Activated naive CD8-positive, alpha-beta T cell (primary cell): ENCODE data around the gene CEACAM6.
"Not testable (repeated sequence)": the region's sequence is repeated elsewhere in the genome, so short reads cannot be mapped to it uniquely, and the experiment has no call there.

Experiments used
- H3K27ac Mint-ChIP-seq: one replicate; pipeline ENCODE4 v1.8.0; 2021; ENCODE audit warnings: mixed read lengths
- H3K27me3 Mint-ChIP-seq: one replicate; pipeline ENCODE4 v1.8.0; 2021; ENCODE audit warnings: mixed read lengths
- H3K36me3 Mint-ChIP-seq: one replicate; pipeline ENCODE4 v1.8.0; 2021; ENCODE audit warnings: mixed read lengths
- H3K4me1 Mint-ChIP-seq: one replicate; pipeline ENCODE4 v1.8.0; 2021; ENCODE audit warnings: low read depth, mixed read lengths
- H3K4me3 Mint-ChIP-seq: one replicate; pipeline ENCODE4 v1.8.0; 2021; ENCODE audit warnings: mild to moderate bottlenecking, mixed read lengths
- H3K9me3 Mint-ChIP-seq: one replicate; pipeline ENCODE4 v1.8.0; 2021; ENCODE audit warnings: low read depth, mixed read lengths

Gene CEACAM6

DNA sequence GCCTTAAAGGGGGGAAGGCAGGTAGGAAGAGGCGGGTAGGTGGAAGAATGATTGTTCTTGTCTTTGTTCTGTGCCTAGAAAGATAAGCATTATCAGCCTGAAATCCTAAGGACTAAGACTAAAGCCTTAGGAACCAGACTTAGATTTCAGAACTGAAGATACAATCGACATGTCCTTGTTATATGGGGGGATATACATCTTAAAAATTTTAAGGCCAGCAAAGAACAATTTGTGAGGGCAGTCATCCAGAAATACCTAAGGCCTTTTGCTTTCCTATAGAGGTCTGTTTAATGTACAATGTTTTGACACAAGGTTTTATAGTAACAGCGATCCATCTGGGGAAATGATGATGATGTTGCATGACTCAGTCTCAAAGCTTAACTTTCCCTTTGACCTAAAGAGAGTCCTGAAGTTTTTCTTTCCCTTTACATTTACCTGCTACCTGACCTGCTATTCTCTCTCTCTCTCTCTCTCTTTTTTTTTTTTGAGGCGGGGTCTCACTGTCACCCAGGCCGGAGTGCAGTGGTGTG lies 20.2 kb upstream of the CEACAM6 start:
- no peaks in the 10 kb centered on the region for H3K36me3 Mint-ChIP-seq
- no peaks in the 10 kb centered on the region for H3K9me3 Mint-ChIP-seq
- no peak overlapping the region for H3K27ac Mint-ChIP-seq
- peaks cover 12% of the 10 kb centered on the region for H3K4me1 Mint-ChIP-seq
- H3K4me3 Mint-ChIP-seq, result no peak overlapping the region
- peaks cover 20% of the 10 kb centered on the region for H3K27me3 Mint-ChIP-seq

DNA sequence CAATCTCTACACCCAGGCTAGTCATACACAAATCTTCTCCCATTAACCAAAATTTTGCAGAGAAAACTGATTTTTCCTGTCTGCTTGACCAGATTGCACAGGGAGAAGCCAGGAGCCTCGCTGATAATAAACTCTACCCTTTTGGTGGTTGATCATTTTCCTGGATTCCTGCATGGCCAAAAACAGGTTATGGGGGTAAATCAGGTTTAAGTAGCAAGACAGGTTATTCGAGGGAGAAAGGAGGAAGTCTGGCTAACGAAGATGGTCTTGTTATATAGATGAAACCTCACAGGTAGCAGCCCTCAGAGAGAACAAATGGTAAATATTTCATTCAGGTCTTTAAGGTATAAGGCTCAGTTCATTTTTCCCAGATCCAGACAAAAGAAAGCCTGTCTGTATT lies 16.0 kb upstream of the CEACAM6 start:
- Mint-ChIP-seq H3K9me3 (no peaks in the 10 kb centered on the region), H3K36me3 (peaks cover 5% of the 10 kb centered on the region), H3K27me3 (peaks cover 15% of the 10 kb centered on the region), H3K4me1 (peaks cover 26% of the 10 kb centered on the region), H3K4me3 (no peak overlapping the region), H3K27ac (no peak overlapping the region)

DNA sequence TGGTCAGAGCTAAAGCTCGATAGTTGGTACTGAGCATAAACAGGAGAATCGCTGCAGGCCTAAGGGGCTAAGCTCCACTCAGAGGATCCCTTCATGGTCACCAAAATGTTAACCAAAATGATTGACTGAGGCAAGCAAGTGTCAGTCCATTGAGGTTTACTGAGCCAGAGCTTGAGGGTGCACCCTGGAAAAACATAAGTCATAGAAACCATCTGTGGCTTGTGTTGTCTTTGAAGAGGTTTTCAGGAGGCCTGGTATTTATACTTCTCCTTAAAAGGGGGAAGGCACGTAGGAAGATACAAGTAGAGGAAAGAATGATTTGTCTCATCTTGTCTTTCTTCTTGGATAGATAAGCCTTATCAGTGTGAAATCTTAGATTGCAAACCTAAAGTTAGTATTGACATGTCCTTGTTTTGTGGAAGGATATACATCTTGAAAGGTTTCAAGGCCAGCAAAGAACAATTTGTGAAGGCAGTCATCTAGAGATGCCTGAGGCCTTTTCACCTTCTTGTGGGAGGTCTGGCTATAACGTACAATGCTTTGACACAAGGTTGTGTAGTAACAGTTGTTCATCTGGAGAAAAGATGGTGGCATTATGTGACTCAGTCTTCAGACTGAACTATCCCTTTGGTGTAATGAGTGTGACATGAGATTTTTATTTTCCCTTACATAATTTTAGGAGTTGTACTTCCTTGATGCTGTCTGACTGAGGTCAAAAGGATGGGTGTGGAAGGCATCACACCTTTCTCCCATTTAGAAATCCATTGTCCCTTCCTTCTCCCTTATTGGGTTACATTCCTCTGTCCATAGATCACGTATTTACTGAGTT lies 14.7 kb upstream of the CEACAM6 start:
- H3K36me3 Mint-ChIP-seq, result peaks cover 5% of the 10 kb centered on the region
- H3K27me3 Mint-ChIP-seq, result peaks cover 23% of the 10 kb centered on the region
- peaks cover 25% of the 10 kb centered on the region for H3K4me1 Mint-ChIP-seq
- H3K27ac Mint-ChIP-seq, result peak overlapping the region; percentile 71
- H3K9me3 Mint-ChIP-seq, result no peaks in the 10 kb centered on the region
- peak overlapping the region; percentile 65 for H3K4me3 Mint-ChIP-seq

DNA sequence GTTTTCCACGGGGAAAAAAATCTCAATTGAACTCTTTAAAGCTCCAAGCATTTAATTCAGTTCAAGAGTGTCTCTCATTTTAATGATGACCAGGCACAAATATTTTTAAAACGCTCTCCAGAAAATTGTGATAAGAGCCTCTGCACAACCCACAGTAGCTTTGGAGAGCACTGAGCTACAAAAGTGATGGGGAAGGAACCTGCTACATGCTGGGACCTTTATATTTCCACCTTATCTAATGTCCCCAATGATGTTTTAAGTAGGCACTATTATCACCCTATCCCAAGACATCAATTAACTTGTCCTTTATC lies 14.1 kb upstream of the CEACAM6 start:
- Mint-ChIP-seq H3K27me3 (peaks cover 25% of the 10 kb centered on the region), H3K4me3 (peak overlapping the region; percentile 65)

DNA sequence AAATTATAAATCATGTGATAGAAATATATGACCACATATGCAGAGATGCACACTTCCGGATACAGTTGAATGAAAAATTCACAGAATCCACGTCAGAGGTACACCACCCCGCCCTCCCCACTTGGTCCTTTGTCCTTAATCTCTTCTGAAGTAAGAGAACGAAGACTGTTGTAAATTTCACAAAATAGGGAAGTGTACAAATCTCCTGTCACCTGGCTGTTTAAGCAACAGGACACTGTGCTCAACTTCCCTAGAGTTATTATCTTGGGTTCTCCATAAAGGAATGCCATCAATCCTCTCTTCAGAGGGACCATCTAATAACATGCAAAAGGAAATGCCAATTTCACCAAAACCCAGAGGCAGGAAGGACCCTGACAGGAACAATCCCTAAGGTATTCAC lies 10.5 kb upstream of the CEACAM6 start:
- Mint-ChIP-seq H3K9me3 (no peaks in the 10 kb centered on the region), H3K4me3 (no peak overlapping the region), H3K36me3 (peaks cover 5% of the 10 kb centered on the region), H3K27ac (no peak overlapping the region), H3K4me1 (peaks cover 29% of the 10 kb centered on the region), H3K27me3 (peaks cover 36% of the 10 kb centered on the region)

More for the DNA sequence above, 14.1 kb upstream of the CEACAM6 start:
- peak overlapping the region; percentile 71 for H3K27ac Mint-ChIP-seq
- H3K9me3 Mint-ChIP-seq, result no peaks in the 10 kb centered on the region
- peaks cover 28% of the 10 kb centered on the region for H3K4me1 Mint-ChIP-seq
- H3K36me3 Mint-ChIP-seq, result peaks cover 5% of the 10 kb centered on the region

DNA sequence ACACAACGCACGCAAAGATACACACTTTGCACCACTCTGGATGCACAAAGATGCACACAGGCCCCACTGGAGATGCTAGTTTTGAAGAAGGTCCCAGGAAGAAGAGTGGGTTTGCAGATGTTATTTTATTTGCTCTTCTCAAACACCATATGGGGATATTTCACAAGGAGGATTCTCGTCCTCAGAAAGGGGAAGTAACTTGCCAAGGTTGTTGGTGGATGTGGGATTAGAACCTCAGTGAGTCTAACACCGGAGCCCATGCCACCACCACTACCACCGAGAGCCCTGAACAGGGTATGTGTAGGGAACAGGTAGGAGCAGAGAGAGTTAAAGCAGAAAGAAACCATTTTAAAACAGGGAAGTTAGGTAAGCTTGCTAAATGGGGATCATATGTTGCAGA lies 9.6 kb upstream of the CEACAM6 start:
- Mint-ChIP-seq H3K4me3 (no peak overlapping the region), H3K27me3 (peaks cover 36% of the 10 kb centered on the region), H3K36me3 (peaks cover 5% of the 10 kb centered on the region), H3K9me3 (no peaks in the 10 kb centered on the region), H3K4me1 (peaks cover 20% of the 10 kb centered on the region), H3K27ac (peak overlapping the region; percentile 2)

DNA sequence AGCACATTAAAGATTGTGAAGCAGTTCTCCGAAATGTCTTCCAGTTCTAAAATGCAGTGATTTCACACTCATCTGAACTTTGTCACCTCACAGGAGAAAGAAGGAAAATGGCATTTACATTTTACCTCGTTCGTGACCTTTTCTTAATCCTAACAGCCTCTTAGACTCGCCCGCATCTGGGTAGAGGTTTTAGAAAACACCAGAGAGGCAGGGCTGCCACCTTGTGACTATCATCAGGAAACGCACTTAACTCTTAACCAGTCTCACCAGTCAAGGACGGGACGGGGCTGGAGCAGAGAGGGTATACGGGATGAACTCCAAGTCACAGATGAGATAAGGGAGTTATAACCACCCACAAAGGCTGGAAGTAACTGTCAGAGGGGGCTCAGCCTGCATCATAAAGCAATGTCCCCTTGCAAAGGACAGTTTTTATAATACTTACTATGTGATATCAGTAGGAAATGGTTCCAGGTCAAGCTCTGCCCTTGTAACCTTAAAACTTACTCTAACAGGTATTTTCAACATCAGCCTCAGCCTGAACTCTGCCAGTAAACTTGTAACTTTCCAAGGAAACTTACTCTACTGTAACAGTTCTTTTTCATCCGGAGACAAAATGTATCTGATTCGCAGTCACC lies 8.6 kb upstream of the CEACAM6 start:
- Mint-ChIP-seq H3K4me1 (peaks cover 12% of the 10 kb centered on the region), H3K27ac (no peak overlapping the region), H3K4me3 (no peak overlapping the region), H3K9me3 (no peaks in the 10 kb centered on the region), H3K27me3 (peaks cover 38% of the 10 kb centered on the region), H3K36me3 (peaks cover 3% of the 10 kb centered on the region)

DNA sequence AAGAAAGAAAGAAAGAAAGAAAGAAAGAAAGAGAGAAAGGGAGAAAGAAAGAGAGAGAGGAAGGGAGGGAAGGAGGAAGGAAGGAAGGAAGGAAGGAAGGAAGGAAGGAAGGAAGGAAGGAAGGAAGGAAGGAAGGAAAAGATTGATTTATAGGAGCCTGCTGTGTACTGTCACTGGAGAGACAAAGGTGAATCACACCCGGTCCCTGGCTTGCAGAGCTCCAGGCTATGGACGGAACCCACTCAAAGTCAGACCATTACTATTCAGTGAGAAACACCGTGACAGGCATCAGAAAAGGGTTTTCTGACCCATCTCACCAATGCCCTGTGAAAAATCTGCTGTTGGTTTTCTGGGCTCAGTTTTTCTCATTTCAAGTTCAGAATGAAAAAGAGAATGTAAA lies 7.3 kb upstream of the CEACAM6 start:
- H3K9me3 Mint-ChIP-seq, result no peaks in the 10 kb centered on the region
- H3K4me3 Mint-ChIP-seq, result no peak overlapping the region
- peaks cover 12% of the 10 kb centered on the region for H3K4me1 Mint-ChIP-seq
- no peak overlapping the region for H3K27ac Mint-ChIP-seq
- peaks cover 46% of the 10 kb centered on the region for H3K27me3 Mint-ChIP-seq
- peaks cover 3% of the 10 kb centered on the region for H3K36me3 Mint-ChIP-seq

DNA sequence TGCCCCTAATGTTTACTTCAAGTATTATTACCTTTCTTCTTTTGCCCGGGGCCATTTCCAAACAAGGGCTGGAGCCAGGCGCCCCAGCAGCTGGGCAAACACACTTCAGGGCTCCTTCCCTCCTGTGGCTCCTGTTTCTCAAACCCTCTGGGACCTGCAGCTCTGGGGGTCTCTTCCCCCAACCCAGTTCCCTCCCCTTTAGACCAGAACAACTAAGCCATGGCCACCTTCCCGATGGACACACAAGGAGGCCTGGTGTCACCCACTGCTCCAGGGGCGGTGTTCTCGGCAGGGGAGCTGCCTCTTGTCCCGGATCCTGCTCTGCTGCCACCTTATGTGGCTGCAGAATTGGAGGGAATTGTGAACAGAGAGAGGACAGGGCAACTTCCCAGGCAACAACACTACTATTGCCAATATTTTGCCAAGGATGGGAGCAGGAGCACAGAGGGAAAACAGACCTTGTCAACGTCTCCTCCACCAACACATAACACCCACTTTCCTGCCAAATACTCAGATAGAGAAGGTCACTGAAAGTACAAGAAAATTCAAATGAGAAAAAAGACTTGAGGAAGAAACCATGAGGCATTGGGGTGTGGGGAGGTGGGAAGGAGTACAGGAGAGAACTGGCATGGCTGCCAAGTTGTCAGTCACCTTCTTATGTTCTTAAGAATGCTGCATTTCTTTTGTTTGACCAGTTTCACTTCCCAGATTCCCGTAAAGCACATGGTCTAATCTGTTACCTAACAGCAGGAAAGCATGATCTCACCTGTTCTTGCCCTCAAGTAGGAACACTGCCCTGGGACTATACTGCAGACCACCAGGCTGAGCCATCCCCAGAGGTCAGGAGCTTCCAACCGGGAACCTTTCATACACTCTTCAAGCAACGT lies 4.8 kb upstream of the CEACAM6 start:
- not testable (repeated sequence) for H3K27ac Mint-ChIP-seq, H3K4me3 Mint-ChIP-seq, H3K4me1 Mint-ChIP-seq, H3K9me3 Mint-ChIP-seq, H3K36me3 Mint-ChIP-seq
- H3K27me3 Mint-ChIP-seq, result peaks cover 41% of the 10 kb centered on the region

DNA sequence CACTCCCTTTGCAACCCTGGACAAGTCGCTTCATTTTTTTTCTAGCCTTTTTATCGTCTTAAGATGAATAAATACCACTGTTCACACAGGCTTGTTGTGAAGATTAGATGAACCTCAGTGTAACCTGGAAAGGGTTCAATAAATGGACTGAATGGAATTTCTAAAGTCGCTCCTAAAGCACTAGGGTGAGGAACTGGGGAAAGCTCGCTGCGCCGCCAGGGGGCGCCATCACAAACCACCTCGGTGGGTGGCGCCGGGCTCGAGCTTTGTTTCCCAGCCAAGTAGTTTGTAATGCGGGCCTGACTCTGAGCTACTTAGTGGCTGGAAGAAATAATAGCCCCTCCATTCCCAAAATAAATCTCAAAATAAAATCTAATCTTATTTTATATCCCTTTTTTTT lies 2.2 kb upstream of the CEACAM6 start:
- Mint-ChIP-seq H3K36me3 (no peaks in the 10 kb centered on the region), H3K27ac (no peak overlapping the region), H3K27me3 (peaks cover 31% of the 10 kb centered on the region)

DNA sequence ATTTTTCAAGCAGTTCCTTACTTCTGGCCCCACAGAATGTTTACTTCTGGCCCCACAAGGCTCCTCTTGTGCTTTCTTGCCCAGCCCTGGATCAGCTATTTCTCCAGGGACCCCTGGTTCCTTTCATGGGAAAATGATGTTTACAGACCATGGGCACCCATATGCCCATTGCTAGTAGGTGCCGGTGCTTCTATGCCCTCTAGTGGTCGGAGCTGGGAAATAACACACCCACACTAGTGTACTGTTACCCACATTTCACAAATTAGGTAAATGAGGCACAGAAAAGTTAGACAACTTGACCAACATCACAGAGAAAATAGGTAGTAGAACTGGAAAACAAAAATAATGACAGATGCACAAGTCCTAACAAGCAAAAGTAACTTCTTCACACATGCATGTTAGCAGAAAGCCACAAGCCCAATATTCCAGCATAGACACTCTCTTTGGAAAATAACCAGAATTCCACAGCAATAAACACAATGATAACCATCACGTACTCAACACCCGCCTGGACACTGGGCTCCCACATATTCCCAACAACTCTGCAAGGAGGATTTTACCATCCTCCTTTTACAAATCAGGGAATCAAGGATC lies 1.3 kb upstream of the CEACAM6 start:
- Mint-ChIP-seq H3K36me3 (no peaks in the 10 kb centered on the region), H3K27me3 (peaks cover 26% of the 10 kb centered on the region), H3K27ac (no peak overlapping the region), H3K9me3 (no peaks in the 10 kb centered on the region), H3K4me1 (peaks cover 4% of the 10 kb centered on the region), H3K4me3 (no peak overlapping the region)

More for the DNA sequence above, 2.2 kb upstream of the CEACAM6 start:
- Mint-ChIP-seq H3K4me1 (peaks cover 4% of the 10 kb centered on the region), H3K4me3 (no peak overlapping the region), H3K9me3 (no peaks in the 10 kb centered on the region)

DNA sequence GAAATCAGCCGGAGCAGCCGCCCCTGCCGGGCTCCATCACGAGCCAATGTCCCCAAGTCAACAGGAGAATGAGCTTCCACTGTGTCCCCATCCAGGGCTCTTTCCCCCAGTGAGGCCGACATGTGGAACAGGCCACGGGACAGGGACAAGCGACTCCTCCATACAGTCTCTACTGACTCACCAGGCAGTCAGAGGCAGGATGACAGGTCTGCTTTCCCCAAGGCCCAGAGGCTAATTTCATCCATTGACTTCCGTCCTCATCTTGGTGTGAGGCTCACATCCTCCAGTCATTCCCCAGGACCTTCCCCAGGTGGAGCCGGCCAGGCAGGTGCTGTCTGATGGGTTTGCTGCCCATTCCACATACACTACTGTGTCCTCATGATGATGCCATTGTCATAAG lies 3.5 kb downstream of the CEACAM6 start:
- H3K36me3 Mint-ChIP-seq, result no peaks in the 10 kb centered on the region
- H3K9me3 Mint-ChIP-seq, result no peaks in the 10 kb centered on the region
- no peak overlapping the region for H3K4me3 Mint-ChIP-seq
- peaks cover 32% of the 10 kb centered on the region for H3K27me3 Mint-ChIP-seq
- no peak overlapping the region for H3K27ac Mint-ChIP-seq
- H3K4me1 Mint-ChIP-seq, result peaks cover 2% of the 10 kb centered on the region

DNA sequence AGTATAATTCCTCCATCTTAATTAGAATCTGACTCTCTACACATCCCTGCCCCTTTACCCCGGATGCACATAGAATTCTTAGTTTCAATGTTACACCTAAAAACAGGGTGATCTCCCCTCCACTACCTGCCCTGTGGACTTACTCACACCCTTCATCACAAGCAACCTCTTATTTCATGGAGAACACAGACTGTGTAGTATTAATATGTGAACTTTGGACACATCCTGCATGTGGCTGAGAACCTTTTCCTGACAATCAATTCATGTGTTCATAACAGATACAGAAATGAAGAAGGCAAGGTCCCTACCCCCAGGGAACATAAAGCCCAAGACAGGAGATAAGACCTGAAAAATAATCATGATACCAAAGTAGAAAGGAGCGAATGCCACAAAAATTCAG lies 11.8 kb downstream of the CEACAM6 start:
- Mint-ChIP-seq H3K9me3 (no peaks in the 10 kb centered on the region), H3K36me3 (no peaks in the 10 kb centered on the region), H3K27ac (no peak overlapping the region), H3K4me1 (peaks cover 7% of the 10 kb centered on the region), H3K4me3 (no peak overlapping the region), H3K27me3 (peaks cover 32% of the 10 kb centered on the region)

DNA sequence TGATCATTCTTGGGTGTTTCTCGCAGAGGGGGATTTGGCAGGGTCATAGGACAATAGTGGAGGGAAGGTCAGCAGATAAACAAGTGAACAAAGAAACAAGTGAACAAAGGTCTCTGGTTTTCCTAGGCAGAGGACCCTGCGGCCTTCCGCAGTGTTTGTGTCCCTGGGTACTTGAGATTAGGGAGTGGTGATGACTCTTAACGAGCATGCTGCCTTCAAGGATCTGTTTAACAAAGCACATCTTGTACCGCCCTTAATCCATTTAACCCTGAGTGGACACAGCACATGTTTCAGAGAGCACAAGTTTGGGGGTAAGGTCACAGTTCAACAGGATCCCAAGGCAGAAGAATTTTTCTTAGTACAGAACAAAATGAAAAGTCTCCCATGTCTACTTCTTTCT lies 12.8 kb downstream of the CEACAM6 start:
- H3K4me1 Mint-ChIP-seq, result peaks cover 15% of the 10 kb centered on the region
- peaks cover 33% of the 10 kb centered on the region for H3K27me3 Mint-ChIP-seq
- H3K27ac Mint-ChIP-seq, H3K9me3 Mint-ChIP-seq, H3K4me3 Mint-ChIP-seq, H3K36me3 Mint-ChIP-seq: not testable (repeated sequence)
